Bronchial epithelial cell (primary cell): ENCODE results near the gene PEDS1. TPM values are rescaled to one million over a fixed set of nuclear protein-coding genes. Genes with fewer than 3 reads are reported as not detected.

Experiments used
- DNase-seq: peaks from one replicate; pipeline ENCODE4 v3.0.0-alpha.2; 2010; ENCODE audit warnings: low read depth
- FAIRE-seq: peaks from 2 replicates; lab custom pipeline; 2011; peaks lifted over from hg19 to GRCh38; lab: Jason Lieb, UNC
- H3K27me3 ChIP-seq: 2 replicates; pipeline ENCODE4 v1.5.1; 2011; ENCODE audit warnings: low read length; ENCODE audit not compliant: control insufficient read depth, insufficient read depth
- H3K36me3 ChIP-seq: 2 replicates; pipeline ENCODE4 v1.5.1; 2011; ENCODE audit warnings: low read length; ENCODE audit not compliant: control insufficient read depth, insufficient read depth
- H3K4me3 ChIP-seq: 2 replicates; pipeline ENCODE4 v1.5.1; 2011; ENCODE audit warnings: mild to moderate bottlenecking, low read depth, low read length, control low read depth
- CTCF ChIP-seq: IDR thresholded peaks from 2 replicates; pipeline ENCODE4 v1.5.1; 2011; ENCODE audit warnings: mild to moderate bottlenecking, moderate library complexity, low read length, control low read depth, inconsistent platforms; ENCODE audit not compliant: insufficient read depth, severe bottlenecking
- total RNA-seq: library from RNA; depleted of rRNA; stranded (reverse); fragments of >200 nt; gene quantifications from 2 replicates; pipeline ENCODE4 v1.2.1, GENCODE V29; 2014

The PEDS1 gene
- total RNA-seq, 1 donor from 2014 or later, result 9.7 TPM

GRCh38 chr20:50111829-50112495 is 41.6 kb downstream of the PEDS1 start:
- DNase-seq, result no peak

GRCh38 chr20:50111120-50111828 is 42.2 kb downstream of the PEDS1 start:
- FAIRE-seq (no peak), DNase-seq (peak; percentile 79)

More at GRCh38 chr20:50111829-50112495, 41.6 kb downstream of the PEDS1 start:
- no peak for TF ChIP-seq CTCF
- Histone ChIP-seq H3K36me3 (peaks cover 3% of the 10 kb centered on the region), H3K27me3 (no peaks in the 10 kb centered on the region), H3K4me3 (peak overlapping the region; percentile 74)
- FAIRE-seq, result no peak

GRCh38 chr20:50110141-50111047 is 43.1 kb downstream of the PEDS1 start:
- no peak for FAIRE-seq
- no peak overlapping the region for H3K4me3 ChIP-seq
- no peaks in the 10 kb centered on the region for H3K27me3 ChIP-seq
- peaks cover 4% of the 10 kb centered on the region for H3K36me3 ChIP-seq
- DNase-seq, result peak; percentile 66
- TF ChIP-seq CTCF, result no peak

More at GRCh38 chr20:50111120-50111828, 42.2 kb downstream of the PEDS1 start:
- peaks cover 4% of the 10 kb centered on the region for H3K36me3 ChIP-seq
- H3K27me3 ChIP-seq, result no peaks in the 10 kb centered on the region
- TF ChIP-seq CTCF, result no peak
- H3K4me3 ChIP-seq, result peak overlapping the region; percentile 74

GRCh38 chr20:50108556-50109235 is 44.8 kb downstream of the PEDS1 start:
- FAIRE-seq, result no peak
- no peak for TF ChIP-seq CTCF
- peak; percentile 39 for DNase-seq
- Histone ChIP-seq H3K36me3 (peaks cover 4% of the 10 kb centered on the region), H3K27me3 (no peaks in the 10 kb centered on the region), H3K4me3 (no peak overlapping the region)

GRCh38 chr20:50107796-50108331 is 45.7 kb downstream of the PEDS1 start:
- FAIRE-seq (no peak), DNase-seq (no peak)
- no peak overlapping the region for H3K4me3 ChIP-seq
- H3K36me3 ChIP-seq, result peaks cover 4% of the 10 kb centered on the region
- TF ChIP-seq CTCF, result no peak
- H3K27me3 ChIP-seq, result no peaks in the 10 kb centered on the region
